ENCODE results near the gene BST2.
A peak's percentile ranks its signal among the peaks of the same experiment; 100 is the strongest.

Gene BST2

GRCh38 chr19:17424743-17425365 lies 19.4 kb upstream of the BST2 start:
- peak; percentile 70 for DNase-seq (ENCODE audit: low spot score)
- peak; percentile 55 for TF ChIP-seq CTCF (IDR thresholded peaks at IDR 0.05; ENCODE audit: extremely low read depth, missing control alignments)

GRCh38 chr19:17423429-17424208 lies 18.2 kb upstream of the BST2 start:
- no peak for DNase-seq (ENCODE audit: low spot score)
- no peak for TF ChIP-seq CTCF (IDR thresholded peaks at IDR 0.05; ENCODE audit: extremely low read depth, missing control alignments)

- DNase-seq (ENCODE audit: low spot score) = no peak
- TF ChIP-seq CTCF (IDR thresholded peaks at IDR 0.05; ENCODE audit: extremely low read depth, missing control alignments) = no peak
Measured at GRCh38 chr19:17421942-17422341, 16.5 kb upstream of the BST2 start.

GRCh38 chr19:17420475-17420924 lies 15.1 kb upstream of the BST2 start:
- peak; percentile 38 for DNase-seq (ENCODE audit: low spot score)

GRCh38 chr19:17419621-17420474 lies 14.4 kb upstream of the BST2 start, which contains the start of gene MVB12A:
Gene MVB12A, plus strand, starts transcription at chr19:17420047. Its CDS starts 89 bp downstream, at chr19:17420136.
- no peak for TF ChIP-seq CTCF (IDR thresholded peaks at IDR 0.05; ENCODE audit: extremely low read depth, missing control alignments)

More at GRCh38 chr19:17420475-17420924, 15.1 kb upstream of the BST2 start:
- peak; percentile 21 for TF ChIP-seq CTCF (IDR thresholded peaks at IDR 0.05; ENCODE audit: extremely low read depth, missing control alignments)

GRCh38 chr19:17419154-17419620 lies 13.8 kb upstream of the BST2 start:
- DNase-seq (ENCODE audit: low spot score) = no peak

More at GRCh38 chr19:17419621-17420474, 14.4 kb upstream of the BST2 start, which contains the start of gene MVB12A:
- peak; percentile 98 for DNase-seq (ENCODE audit: low spot score)

More at GRCh38 chr19:17419154-17419620, 13.8 kb upstream of the BST2 start:
- TF ChIP-seq CTCF (IDR thresholded peaks at IDR 0.05; ENCODE audit: extremely low read depth, missing control alignments) = no peak
